Astrocyte (in vitro differentiated cells and primary cell): Measurements from ENCODE around the gene PFDN1. TPM values are rescaled to one million over a fixed set of nuclear protein-coding genes. Genes with fewer than 3 reads are reported as not detected.

ENCODE experiments used
- DNase-seq: peaks from one replicate; pipeline ENCODE4 v3.0.0-alpha.2; 2010; ENCODE audit warnings: low read depth
- FAIRE-seq: peaks from 2 replicates; lab custom pipeline; 2011; peaks lifted over from hg19 to GRCh38; lab: Jason Lieb, UNC
- H2AFZ ChIP-seq: 2 replicates; pipeline ENCODE4 v1.6.0; 2012; ENCODE audit warnings: low read depth, low read length, inconsistent platforms
- H3K27ac ChIP-seq: 2 replicates; pipeline ENCODE4 v1.5.1; 2011; ENCODE audit warnings: low read depth, low read length, inconsistent platforms
- H3K27me3 ChIP-seq: 2 replicates; pipeline ENCODE4 v1.6.0; 2011; ENCODE audit warnings: low read length, inconsistent platforms; ENCODE audit not compliant: insufficient read depth
- H3K36me3 ChIP-seq: 2 replicates; pipeline ENCODE4 v1.5.1; 2011; ENCODE audit warnings: low read length, inconsistent platforms; ENCODE audit not compliant: insufficient read depth
- H3K4me1 ChIP-seq: 2 replicates; pipeline ENCODE4 v1.5.1; 2011; ENCODE audit warnings: low read length, inconsistent platforms; ENCODE audit not compliant: insufficient read depth
- H3K4me2 ChIP-seq: 2 replicates; pipeline ENCODE4 v1.6.0; 2012; ENCODE audit warnings: low read length, inconsistent platforms
- H3K4me3 ChIP-seq: 2 replicates; pipeline ENCODE4 v1.5.1; 2011; ENCODE audit warnings: low read depth, mild to moderate bottlenecking, low read length, inconsistent platforms; ENCODE audit not compliant: insufficient read depth
- H3K79me2 ChIP-seq: 2 replicates; pipeline ENCODE4 v1.6.0; 2012; ENCODE audit warnings: mild to moderate bottlenecking, low read length, inconsistent platforms; ENCODE audit not compliant: insufficient read depth
- H3K9ac ChIP-seq: 2 replicates; pipeline ENCODE4 v1.6.0; 2012; ENCODE audit warnings: mild to moderate bottlenecking, low read length, inconsistent platforms
- H3K9me3 ChIP-seq: 2 replicates; pipeline ENCODE4 v1.5.1; 2012; ENCODE audit warnings: low read depth, mild to moderate bottlenecking, low read length, inconsistent platforms; ENCODE audit not compliant: insufficient read depth
- H4K20me1 ChIP-seq: 2 replicates; pipeline ENCODE4 v1.6.0; 2012; ENCODE audit warnings: low read length, inconsistent platforms; ENCODE audit not compliant: insufficient read depth
- H3K27ac Mint-ChIP-seq: one replicate; pipeline ENCODE4 v1.8.0; 2021; ENCODE audit warnings: mild to moderate bottlenecking, mixed read lengths; ENCODE audit not compliant: unreplicated experiment
- H3K27me3 Mint-ChIP-seq: one replicate; pipeline ENCODE4 v1.8.0; 2021; ENCODE audit warnings: low read depth, mixed read lengths; ENCODE audit not compliant: unreplicated experiment
- H3K36me3 Mint-ChIP-seq: one replicate; pipeline ENCODE4 v1.8.0; 2021; ENCODE audit warnings: low read depth, mixed read lengths; ENCODE audit not compliant: unreplicated experiment
- H3K4me1 Mint-ChIP-seq: one replicate; pipeline ENCODE4 v1.8.0; 2021; ENCODE audit warnings: low read depth, mixed read lengths; ENCODE audit not compliant: unreplicated experiment
- H3K4me3 Mint-ChIP-seq: one replicate; pipeline ENCODE4 v1.8.0; 2021; ENCODE audit warnings: mild to moderate bottlenecking, moderate library complexity, mixed read lengths; ENCODE audit not compliant: unreplicated experiment
- H3K9me3 Mint-ChIP-seq: one replicate; pipeline ENCODE4 v1.8.0; 2021; ENCODE audit warnings: mild to moderate bottlenecking, mixed read lengths; ENCODE audit not compliant: unreplicated experiment
- EZH2 ChIP-seq: IDR thresholded peaks from 2 replicates; pipeline ENCODE4 v1.6.1; 2012; ENCODE audit warnings: mild to moderate bottlenecking, low read length, inconsistent platforms; ENCODE audit not compliant: insufficient read depth
- total RNA-seq: library from RNA; stranded (reverse); gene quantifications from 2 replicates; pipeline ENCODE4 v1.2.1, GENCODE V29; 2021
- TF ChIP-seq, protein P1 (sequence below): IDR thresholded peaks from 2 replicates; pipeline ENCODE4 v1.5.1; 2011; ENCODE audit warnings: low read depth, mild to moderate bottlenecking, inconsistent platforms, low read length, moderate library complexity; ENCODE audit not compliant: insufficient read depth

PFDN1 gene
- total RNA-seq, 1 donor from 2014 or later: 202 TPM

GRCh38 chr5:140251527-140251973 lies 51.4 kb downstream of the PFDN1 start:
- no peak for TF ChIP-seq EZH2
- TF ChIP-seq, protein P1, sequence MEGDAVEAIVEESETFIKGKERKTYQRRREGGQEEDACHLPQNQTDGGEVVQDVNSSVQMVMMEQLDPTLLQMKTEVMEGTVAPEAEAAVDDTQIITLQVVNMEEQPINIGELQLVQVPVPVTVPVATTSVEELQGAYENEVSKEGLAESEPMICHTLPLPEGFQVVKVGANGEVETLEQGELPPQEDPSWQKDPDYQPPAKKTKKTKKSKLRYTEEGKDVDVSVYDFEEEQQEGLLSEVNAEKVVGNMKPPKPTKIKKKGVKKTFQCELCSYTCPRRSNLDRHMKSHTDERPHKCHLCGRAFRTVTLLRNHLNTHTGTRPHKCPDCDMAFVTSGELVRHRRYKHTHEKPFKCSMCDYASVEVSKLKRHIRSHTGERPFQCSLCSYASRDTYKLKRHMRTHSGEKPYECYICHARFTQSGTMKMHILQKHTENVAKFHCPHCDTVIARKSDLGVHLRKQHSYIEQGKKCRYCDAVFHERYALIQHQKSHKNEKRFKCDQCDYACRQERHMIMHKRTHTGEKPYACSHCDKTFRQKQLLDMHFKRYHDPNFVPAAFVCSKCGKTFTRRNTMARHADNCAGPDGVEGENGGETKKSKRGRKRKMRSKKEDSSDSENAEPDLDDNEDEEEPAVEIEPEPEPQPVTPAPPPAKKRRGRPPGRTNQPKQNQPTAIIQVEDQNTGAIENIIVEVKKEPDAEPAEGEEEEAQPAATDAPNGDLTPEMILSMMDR: no peak
- H3K36me3 ChIP-seq: no peaks in the 10 kb centered on the region
- H3K4me1 Mint-ChIP-seq: peaks cover 43% of the 10 kb centered on the region
- DNase-seq (peak; percentile 95), FAIRE-seq (peak; percentile 98)
- peak overlapping the region; percentile 95 for H3K27ac ChIP-seq
- H3K79me2 ChIP-seq: peaks cover 80% of the 10 kb centered on the region
- H3K27ac Mint-ChIP-seq: peak overlapping the region; percentile 95
- H3K27me3 ChIP-seq: no peaks in the 10 kb centered on the region
- peak overlapping the region; percentile 1 for H3K4me3 Mint-ChIP-seq
- no peak overlapping the region for H3K4me3 ChIP-seq
- peaks cover 3% of the 10 kb centered on the region for H4K20me1 ChIP-seq
- H3K4me2 ChIP-seq: peak overlapping the region; percentile 80
- peak overlapping the region; percentile 79 for H3K9ac ChIP-seq
- H2AFZ ChIP-seq: no peak overlapping the region
- H3K4me1 ChIP-seq: peaks cover 40% of the 10 kb centered on the region
- H3K27me3 Mint-ChIP-seq: no peaks in the 10 kb centered on the region
- H3K9me3 Mint-ChIP-seq: no peaks in the 10 kb centered on the region
- no peaks in the 10 kb centered on the region for H3K9me3 ChIP-seq
- peaks cover 10% of the 10 kb centered on the region for H3K36me3 Mint-ChIP-seq

DNA sequence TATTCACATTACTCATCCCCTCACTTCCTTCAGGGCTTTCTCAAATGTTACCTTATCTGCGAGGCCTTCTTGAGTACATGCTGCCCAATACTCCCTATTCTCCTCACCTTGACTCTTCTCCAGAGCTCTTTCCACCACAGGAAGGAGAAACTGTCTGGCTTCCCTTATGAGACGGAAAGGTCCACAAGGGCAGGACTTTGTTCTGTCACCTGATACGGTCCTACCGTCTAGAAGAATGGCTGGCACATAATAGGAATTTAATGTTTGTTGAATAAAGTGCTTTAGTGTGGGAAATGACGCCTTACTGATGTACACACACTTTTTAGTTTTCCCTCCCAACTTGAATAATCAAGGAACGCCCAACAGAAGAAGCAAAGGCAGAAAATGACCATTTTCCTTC lies 52.5 kb downstream of the PFDN1 start:
- Histone ChIP-seq H4K20me1 (peaks cover 3% of the 10 kb centered on the region), H3K27ac (peak overlapping the region; percentile 95), H3K9me3 (no peaks in the 10 kb centered on the region), H2AFZ (no peak overlapping the region), H3K4me1 (peaks cover 52% of the 10 kb centered on the region), H3K36me3 (no peaks in the 10 kb centered on the region), H3K4me3 (no peak overlapping the region), H3K4me2 (no peak overlapping the region), H3K79me2 (peaks cover 68% of the 10 kb centered on the region), H3K9ac (no peak overlapping the region), H3K27me3 (no peaks in the 10 kb centered on the region)
- Mint-ChIP-seq H3K4me3 (peak overlapping the region; percentile 1), H3K36me3 (peaks cover 11% of the 10 kb centered on the region), H3K4me1 (peaks cover 55% of the 10 kb centered on the region), H3K27ac (peak overlapping the region; percentile 65), H3K9me3 (no peaks in the 10 kb centered on the region), H3K27me3 (no peaks in the 10 kb centered on the region)
- TF ChIP-seq EZH2: no peak
- TF ChIP-seq, protein P1: no peak
- FAIRE-seq: no peak
- no peak for DNase-seq

- no peak overlapping the region for H2AFZ ChIP-seq
- Mint-ChIP-seq H3K27me3 (no peaks in the 10 kb centered on the region), H3K36me3 (peaks cover 18% of the 10 kb centered on the region), H3K9me3 (no peaks in the 10 kb centered on the region), H3K27ac (peak overlapping the region; percentile 65), H3K4me1 (peaks cover 63% of the 10 kb centered on the region), H3K4me3 (no peak overlapping the region)
- TF ChIP-seq, protein P1: no peak
- no peak overlapping the region for H3K4me2 ChIP-seq
- DNase-seq (no peak), FAIRE-seq (no peak)
- H3K36me3 ChIP-seq: no peaks in the 10 kb centered on the region
- H3K4me3 ChIP-seq: no peak overlapping the region
- no peak overlapping the region for H3K27ac ChIP-seq
- H3K79me2 ChIP-seq: peaks cover 60% of the 10 kb centered on the region
- H4K20me1 ChIP-seq: peaks cover 3% of the 10 kb centered on the region
- peaks cover 60% of the 10 kb centered on the region for H3K4me1 ChIP-seq
- H3K27me3 ChIP-seq: no peaks in the 10 kb centered on the region
- H3K9me3 ChIP-seq: no peaks in the 10 kb centered on the region
- H3K9ac ChIP-seq: no peak overlapping the region
These were observed 53.4 kb downstream of the PFDN1 start for GRCh38 chr5:140249536-140249935.
